ENCODE data around the gene MS4A18.

- TF ChIP-seq CTCF (IDR thresholded peaks at IDR 0.05; ENCODE audit: extremely low read depth in 1 of 2, insufficient read depth in 1 of 2, low read depth in 1 of 2, low read length in 2 of 2), result no peak
- TF ChIP-seq EZH2 (IDR thresholded peaks at IDR 0.05; ENCODE audit: borderline replicate concordance, low read depth, low read length, severe bottlenecking), result no peak
- TF ChIP-seq POLR2A (IDR thresholded peaks at IDR 0.05; ENCODE audit: low read depth, low read length), result no peak
These were observed 25.2 kb upstream of the MS4A18 start, which contains the start of gene MS4A8 for GRCh38 chr11:60699284-60699691.

Data from endothelial cell of umbilical vein (primary cell).